K562 (cell line): ENCODE data around the gene SGSH. TPM values are rescaled to one million over a fixed set of nuclear protein-coding genes. Genes with fewer than 3 reads are reported as not detected.
A peak's percentile ranks its signal among the peaks of the same experiment; 100 is the strongest.

Experiments
- ATAC-seq: fragments of 200-7000 bp; cut with Tn5 transposase; 3 replicates; pipeline ENCODE4 v1.9.1; 2020; ENCODE audit warnings: moderate library complexity
- BruUV-seq: library from RNA; stranded (reverse); fragments of 400-500 nt; replicated peaks from 2 replicates; lab custom pipeline; 2021; lab: Mats Ljungman, UMichigan
- CTCF ChIA-PET: fragments of 300-600 bp; formaldehyde crosslinking; extraction: SDS; loops from one replicate; lab custom pipeline; 2021; ENCODE audit warnings: low intra/inter-chr PET ratio; lab: Yijun Ruan, JAX
- POLR2A ChIA-PET: fragments of 300-600, 350-650 bp; sonication (Branson Sonifier 250); formaldehyde crosslinking; extraction: SDS; loops from one replicate; lab custom pipeline; 2021; ENCODE audit warnings: antibody characterized with exemption, inconsistent platforms; lab: Yijun Ruan, JAX
- DNase-seq, 4 experiments: peaks; one replicate each; pipeline versions ENCODE4 v3.0.0 to v3.0.0-alpha.2; 2011 to 2018; ENCODE audit warnings: low spot score in 3 of 4, mixed read lengths in 3 of 4; ENCODE audit errors: extremely low read depth in 1 of 4
- FAIRE-seq: peaks from 2 replicates; lab custom pipeline; 2011; peaks lifted over from hg19 to GRCh38; lab: Jason Lieb, UNC
- H2AFZ ChIP-seq: 2 replicates; pipeline ENCODE4 v1.6.0; 2011; ENCODE audit warnings: low read depth, low read length, control low read depth, inconsistent platforms
- H3K27ac ChIP-seq: fragments of 200-600 bp; 3 replicates; pipeline ENCODE4 v1.8.0; 2011; ENCODE audit warnings: low read depth, mild to moderate bottlenecking, control low read depth, inconsistent platforms, low read length, moderate library complexity, mixed read lengths; ENCODE audit errors: extremely low read depth
- H3K27me3 ChIP-seq, 2 experiments: fragments of 300-600 bp in 1 of 2; 2 replicates in 1 of 2; 3 replicates in 1 of 2; pipeline versions ENCODE4 v1.6.0 to v1.8.0; 2011; ENCODE audit warnings: inconsistent platforms in 2 of 2, low read length in 2 of 2, mild to moderate bottlenecking in 1 of 2, mixed read lengths in 1 of 2, moderate library complexity in 1 of 2; ENCODE audit not compliant: control insufficient read depth in 2 of 2, insufficient read depth in 2 of 2
- H3K36me3 ChIP-seq: fragments of 300-600 bp; 3 replicates; pipeline ENCODE4 v1.8.0; 2011; ENCODE audit warnings: mild to moderate bottlenecking, low read length, inconsistent platforms; ENCODE audit not compliant: control insufficient read depth, insufficient read depth
- H3K4me1 ChIP-seq, 2 experiments: fragments of 200-600 bp in 1 of 2; replicated peaks in 1 of 2; 2 replicates in 1 of 2; 3 replicates in 1 of 2; pipeline versions ENCODE4 v1.5.1 to v1.8.0; 2011; ENCODE audit warnings: inconsistent platforms in 2 of 2, low read length in 2 of 2, mild to moderate bottlenecking in 1 of 2, mixed read lengths in 1 of 2, moderate library complexity in 1 of 2; ENCODE audit not compliant: control insufficient read depth in 2 of 2, insufficient read depth in 2 of 2
- H3K4me2 ChIP-seq: 2 replicates; pipeline ENCODE4 v1.6.1; 2011; ENCODE audit warnings: low read length, control low read depth, inconsistent platforms, mixed read lengths; ENCODE audit not compliant: insufficient read depth
- H3K4me3 ChIP-seq: fragments of 200-600 bp; sonication (generic), shearing (Covaris generic); 2 replicates; pipeline ENCODE4 v1.5.1; 2016; ENCODE audit warnings: control low read depth, inconsistent platforms
- H3K79me2 ChIP-seq: fragments of 200-600 bp; 3 replicates; pipeline ENCODE4 v1.8.0; 2011; ENCODE audit warnings: low read length, inconsistent platforms; ENCODE audit not compliant: control insufficient read depth, insufficient read depth
- H3K9ac ChIP-seq, 2 experiments: 2 replicates each; pipeline versions ENCODE4 v1.6.0 to v1.6.1; 2011; ENCODE audit warnings: low read depth in 2 of 2, low read length in 2 of 2, control low read depth in 1 of 2, inconsistent platforms in 1 of 2, mild to moderate bottlenecking in 1 of 2, mixed read lengths in 1 of 2; ENCODE audit not compliant: insufficient read depth in 1 of 2
- H3K9me1 ChIP-seq: one replicate; pipeline ENCODE4 v1.6.0; 2011; ENCODE audit warnings: inconsistent platforms, mild to moderate bottlenecking, low read length, moderate library complexity; ENCODE audit not compliant: control insufficient read depth, insufficient read depth
- H3K9me3 ChIP-seq: replicated peaks from 2 replicates; pipeline ENCODE4 v1.5.1; 2011; ENCODE audit warnings: low read depth, low read length, inconsistent platforms; ENCODE audit not compliant: control insufficient read depth, insufficient read depth
- H4K20me1 ChIP-seq: replicated peaks from 2 replicates; pipeline ENCODE4 v1.6.1; 2011; ENCODE audit warnings: low read length, inconsistent platforms, mixed read lengths; ENCODE audit not compliant: control insufficient read depth, insufficient read depth
- EGR1 ChIP-seq: fragments of 450-650 bp; conservative IDR thresholded peaks from 2 replicates; pipeline ENCODE4 v1.6.1; 2017; ENCODE audit warnings: mild to moderate bottlenecking
- MCM2 ChIP-seq: fragments of 450-650 bp; IDR thresholded peaks from 2 replicates; pipeline ENCODE4 v1.6.1; 2017; ENCODE audit warnings: low read depth, mild to moderate bottlenecking
- WGBS: fragments of 100-300 bp; shearing (Covaris generic); methylation state at CpG from one replicate; pipeline ENCODE4 v1.1.6; 2016; ENCODE audit warnings: low coverage, mixed read lengths; ENCODE audit not compliant: insufficient coverage; ENCODE audit errors: missing lambda C conversion rate; 5-methylcytosine and 5-hydroxymethylcytosine counted together
- in situ Hi-C: fragments of 300-500 bp; cut with MboI; formaldehyde crosslinking; loops from 4 replicates; pipeline ENCODE4 v1.15.0; 2018; ENCODE audit warnings: inconsistent platforms, mixed read lengths
- intact Hi-C: fragments of 100-400 bp; cut with micrococcal nuclease; formaldehyde crosslinking; loops from 2 replicates; pipeline ENCODE4 v1.14.2; 2022
- polyA plus RNA-seq, 8 experiments: library from polyadenylated mRNA; depleted of rRNA in 4 of 8; stranded (reverse) in 5 of 8; unstranded in 3 of 8; fragments of >200 nt; fragmentation: Nextera tagmentation in 2 of 8; fragmentation: Illumina TruSeq in 1 of 8; extraction: Ambion mirVana in 2 of 8; extraction: Trizol in 1 of 8; gene quantifications; 2 replicates each; pipeline versions ENCODE4 v1.2.1 to v1.2.3, GENCODE V29; 2011 to 2014; ENCODE audit warnings: inconsistent platforms in 1 of 8, missing spikeins in 1 of 8
- total RNA-seq, 7 experiments: library from RNA; depleted of rRNA in 6 of 7; stranded (reverse); fragments of >200 nt in 6 of 7; fragmentation: Illumina TruSeq in 2 of 7; extraction: Trizol in 2 of 7; gene quantifications; 2 replicates each; pipeline versions ENCODE4 v1.2.1 to v1.2.3, GENCODE V29; 2011 to 2021; ENCODE audit warnings: low replicate concordance in 1 of 7
- TF ChIP-seq, protein P1 (sequence below): sonication (generic); formaldehyde crosslinking; IDR thresholded peaks from 2 replicates; pipeline ENCODE4 v1.8.1; 2023; ENCODE audit warnings: mild to moderate bottlenecking, missing genetic modification reagents

SGSH gene
- total and polyA plus RNA-seq, 9 of the 15 experiments (the other 6 are each of a cell fraction or from before 2014, with no cell fraction given) = 0.25 to 15.7 (median 4.9) TPM

GRCh38 chr17:80222376-80223141 is 2.4 kb upstream of the SGSH start:
- no peak for DNase-seq
- POLR2A ChIA-PET = no interaction called here
- intact Hi-C loops = no loop called here
- peaks cover 4% of the 10 kb centered on the region; the same call in 1 of the 3 replicates for H3K36me3 ChIP-seq
- no peak overlapping the region for H3K4me2 ChIP-seq
- in situ Hi-C loops = no loop called here
- no peak overlapping the region for H3K4me3 ChIP-seq
- no peaks in the 10 kb centered on the region for H3K9me3 ChIP-seq
- H3K9ac ChIP-seq = peak overlapping the region in 1 of 2 experiments; percentile 11; a peak in 2 of 4 replicates
- H3K4me1 ChIP-seq = peaks cover 9 to 49% of the 10 kb centered on the region in 2 experiments; a peak in 4 of 5 replicates
- no peak for FAIRE-seq
- H3K79me2 ChIP-seq = peaks cover 3% of the 10 kb centered on the region; the same call in 1 of the 3 replicates
- CTCF ChIA-PET = no interaction called here
- 71% methylated on average over 18 of the region's 18 CpGs for WGBS
- TF ChIP-seq MCM2 = no peak
- TF ChIP-seq, protein P1, sequence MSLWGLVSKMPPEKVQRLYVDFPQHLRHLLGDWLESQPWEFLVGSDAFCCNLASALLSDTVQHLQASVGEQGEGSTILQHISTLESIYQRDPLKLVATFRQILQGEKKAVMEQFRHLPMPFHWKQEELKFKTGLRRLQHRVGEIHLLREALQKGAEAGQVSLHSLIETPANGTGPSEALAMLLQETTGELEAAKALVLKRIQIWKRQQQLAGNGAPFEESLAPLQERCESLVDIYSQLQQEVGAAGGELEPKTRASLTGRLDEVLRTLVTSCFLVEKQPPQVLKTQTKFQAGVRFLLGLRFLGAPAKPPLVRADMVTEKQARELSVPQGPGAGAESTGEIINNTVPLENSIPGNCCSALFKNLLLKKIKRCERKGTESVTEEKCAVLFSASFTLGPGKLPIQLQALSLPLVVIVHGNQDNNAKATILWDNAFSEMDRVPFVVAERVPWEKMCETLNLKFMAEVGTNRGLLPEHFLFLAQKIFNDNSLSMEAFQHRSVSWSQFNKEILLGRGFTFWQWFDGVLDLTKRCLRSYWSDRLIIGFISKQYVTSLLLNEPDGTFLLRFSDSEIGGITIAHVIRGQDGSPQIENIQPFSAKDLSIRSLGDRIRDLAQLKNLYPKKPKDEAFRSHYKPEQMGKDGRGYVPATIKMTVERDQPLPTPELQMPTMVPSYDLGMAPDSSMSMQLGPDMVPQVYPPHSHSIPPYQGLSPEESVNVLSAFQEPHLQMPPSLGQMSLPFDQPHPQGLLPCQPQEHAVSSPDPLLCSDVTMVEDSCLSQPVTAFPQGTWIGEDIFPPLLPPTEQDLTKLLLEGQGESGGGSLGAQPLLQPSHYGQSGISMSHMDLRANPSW (CRISPR knock-in tag) = no peak
- TF ChIP-seq EGR1 = 0 out of 2 replicates have a peak, but pooled peaks have one; percentile 23
- no TSS peak for BruUV-seq
- no peak overlapping the region for H2AFZ ChIP-seq
- no peak overlapping the region for H3K27ac ChIP-seq
- no peak for ATAC-seq
- H4K20me1 ChIP-seq = 0 out of 2 replicates have a peak, but pooled peaks cover 7% of the 10 kb centered on the region
- H3K9me1 ChIP-seq = no peaks in the 10 kb centered on the region
- no peaks in the 10 kb centered on the region for H3K27me3 ChIP-seq
